Testis (tissue), 3 donors: ENCODE measurements around the gene SSTR5. TPM values are rescaled to one million over a fixed set of nuclear protein-coding genes. Genes with fewer than 3 reads are reported as not detected.

Source experiments
- DNase-seq: peaks from one replicate; pipeline ENCODE4 v3.0.0-alpha.2; 2019
- H3K27ac ChIP-seq, 2 donors: fragments of 200-600 bp; sonication (generic); one replicate each; pipeline ENCODE4 v1.5.1; 2019
- H3K27me3 ChIP-seq: fragments of 200-600 bp; sonication (generic); one replicate; pipeline ENCODE4 v1.5.1; 2019
- H3K36me3 ChIP-seq: fragments of 200-600 bp; sonication (generic); one replicate; pipeline ENCODE4 v1.5.1; 2017; ENCODE audit warnings: low read depth; ENCODE audit errors: missing control alignments
- H3K4me1 ChIP-seq: fragments of 200-600 bp; sonication (generic); one replicate; pipeline ENCODE4 v1.5.1; 2019
- H3K4me3 ChIP-seq, 2 donors: fragments of 200-600 bp; sonication (generic); one replicate each; pipeline ENCODE4 v1.5.1; 2017 to 2019
- H3K9me3 ChIP-seq: fragments of 200-600 bp; sonication (generic); one replicate; pipeline ENCODE4 v1.5.1; 2017
- POLR2A ChIP-seq: fragments of 450-650 bp; IDR thresholded peaks from one replicate; pipeline ENCODE4 v1.6.1; 2017; ENCODE audit warnings: antibody characterized with exemption, mild to moderate bottlenecking, moderate library complexity
- WGBS, 2 donors: methylation state at CpG; one replicate each; pipeline ENCODE4 v1.1.5; 2018; 5-methylcytosine and 5-hydroxymethylcytosine counted together
- intact Hi-C: fragments of 100-400 bp; cut with DNase I; formaldehyde crosslinking; loops from one replicate; pipeline ENCODE4 v1.15.1; 2023; ENCODE audit warnings: low total_unique reads
- polyA plus RNA-seq: library from polyadenylated mRNA; stranded (reverse); fragments of 350-450 nt; fragmentation: Illumina TruSeq; extraction: RNeasy Lipid Tissue Mini Kit (QIAGEN cat#74804); gene quantifications from one replicate; pipeline ENCODE4 v1.2.3, GENCODE V29; 2014; ENCODE audit warnings: low read depth, low replicate concordance; ENCODE audit not compliant: insufficient read depth
- total RNA-seq, 2 donors: library from RNA; depleted of rRNA; stranded (reverse); fragments of >200 nt; gene quantifications; one replicate each; pipeline ENCODE4 v1.2.3, GENCODE V29; 2016
- TF ChIP-seq, protein P1 (sequence below), 3 experiments: fragments of 450-650 bp in 2 of 3; fragments of 200-600 bp in 1 of 3; sonication (generic) in 1 of 3; IDR thresholded peaks; one replicate each; pipeline ENCODE4 v1.5.1; 2016 to 2019; ENCODE audit warnings: antibody characterized with exemption in 3 of 3, mild to moderate bottlenecking in 2 of 3, moderate library complexity in 1 of 3

Gene SSTR5
- total and polyA plus RNA-seq, 3 donors from 2014 or later = 0.31 TPM; not detected in 2

- no peak overlapping the region for H3K4me3 ChIP-seq
- DNase-seq = peak; percentile 79
- H3K4me1 ChIP-seq = peaks cover 9% of the 10 kb centered on the region
- H3K9me3 ChIP-seq = no peaks in the 10 kb centered on the region
- no peak overlapping the region for H3K27ac ChIP-seq
- no peaks in the 10 kb centered on the region for H3K27me3 ChIP-seq
- WGBS, 2 donors = 55 to 56% methylated on average over 10 to 15 of the region's 26 CpGs
- H3K36me3 ChIP-seq = no peaks in the 10 kb centered on the region
- intact Hi-C loops = no loop called here
- TF ChIP-seq, protein P1, sequence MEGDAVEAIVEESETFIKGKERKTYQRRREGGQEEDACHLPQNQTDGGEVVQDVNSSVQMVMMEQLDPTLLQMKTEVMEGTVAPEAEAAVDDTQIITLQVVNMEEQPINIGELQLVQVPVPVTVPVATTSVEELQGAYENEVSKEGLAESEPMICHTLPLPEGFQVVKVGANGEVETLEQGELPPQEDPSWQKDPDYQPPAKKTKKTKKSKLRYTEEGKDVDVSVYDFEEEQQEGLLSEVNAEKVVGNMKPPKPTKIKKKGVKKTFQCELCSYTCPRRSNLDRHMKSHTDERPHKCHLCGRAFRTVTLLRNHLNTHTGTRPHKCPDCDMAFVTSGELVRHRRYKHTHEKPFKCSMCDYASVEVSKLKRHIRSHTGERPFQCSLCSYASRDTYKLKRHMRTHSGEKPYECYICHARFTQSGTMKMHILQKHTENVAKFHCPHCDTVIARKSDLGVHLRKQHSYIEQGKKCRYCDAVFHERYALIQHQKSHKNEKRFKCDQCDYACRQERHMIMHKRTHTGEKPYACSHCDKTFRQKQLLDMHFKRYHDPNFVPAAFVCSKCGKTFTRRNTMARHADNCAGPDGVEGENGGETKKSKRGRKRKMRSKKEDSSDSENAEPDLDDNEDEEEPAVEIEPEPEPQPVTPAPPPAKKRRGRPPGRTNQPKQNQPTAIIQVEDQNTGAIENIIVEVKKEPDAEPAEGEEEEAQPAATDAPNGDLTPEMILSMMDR (IDR thresholded peaks at IDR 0.05) = peak; percentile 88 to 95 (median 90)
- TF ChIP-seq POLR2A = no peak
These were observed 33.5 kb downstream of the SSTR5 start for GRCh38 chr16:1105888-1106620.

- Histone ChIP-seq H3K4me3 (no peak overlapping the region), H3K27ac (no peak overlapping the region), H3K27me3 (no peaks in the 10 kb centered on the region), H3K36me3 (no peaks in the 10 kb centered on the region), H3K4me1 (peaks cover 9% of the 10 kb centered on the region), H3K9me3 (no peaks in the 10 kb centered on the region)
- no peak for DNase-seq
- intact Hi-C loops = no loop called here
- no peak for TF ChIP-seq POLR2A
- TF ChIP-seq, protein P1 (IDR thresholded peaks at IDR 0.05) = no peak
- WGBS, 2 donors = 73 to 100% methylated on average over 4 to 14 of the region's 16 CpGs
These were observed 34.1 kb downstream of the SSTR5 start for GRCh38 chr16:1106659-1107058.

- Histone ChIP-seq H3K4me3 (no peak overlapping the region), H3K27me3 (no peaks in the 10 kb centered on the region), H3K27ac (no peak overlapping the region), H3K4me1 (peaks cover 9% of the 10 kb centered on the region), H3K9me3 (no peaks in the 10 kb centered on the region), H3K36me3 (no peaks in the 10 kb centered on the region)
- no peak for TF ChIP-seq POLR2A
- TF ChIP-seq, protein P1 (IDR thresholded peaks at IDR 0.05) = no peak
- no peak for DNase-seq
- intact Hi-C loops = no loop called here
- 69 to 73% methylated on average over 15 to 22 of the region's 22 CpGs for WGBS, 2 donors
These were observed 34.6 kb downstream of the SSTR5 start for GRCh38 chr16:1107141-1107540.

DNA sequence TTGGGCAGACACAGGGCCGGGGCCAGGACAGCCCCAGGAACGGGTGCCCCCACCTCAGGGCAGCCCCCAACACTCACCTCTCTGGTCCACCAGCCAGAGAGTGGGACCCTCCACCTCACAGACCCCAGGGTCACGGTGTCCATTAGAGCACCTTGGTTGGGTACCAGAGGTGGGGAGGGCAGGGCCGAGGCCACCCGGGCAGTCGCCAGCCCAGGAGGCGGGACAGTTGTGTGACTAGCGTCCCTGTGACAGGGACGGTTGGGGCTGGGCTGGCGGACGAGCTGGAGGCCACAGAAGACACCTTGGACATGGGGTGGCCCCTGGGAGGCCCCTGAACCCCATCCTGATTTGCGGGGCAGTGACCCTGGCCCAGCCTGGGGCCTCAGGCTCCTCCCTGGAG is 35.2 kb downstream of the SSTR5 start:
- no peaks in the 10 kb centered on the region for H3K27me3 ChIP-seq
- TF ChIP-seq, protein P1 (IDR thresholded peaks at IDR 0.05) = no peak
- TF ChIP-seq POLR2A = no peak
- intact Hi-C loops = no loop called here
- H3K36me3 ChIP-seq = no peaks in the 10 kb centered on the region
- no peaks in the 10 kb centered on the region for H3K9me3 ChIP-seq
- H3K4me3 ChIP-seq = no peak overlapping the region
- peaks cover 9% of the 10 kb centered on the region for H3K4me1 ChIP-seq
- no peak for DNase-seq
- no peak overlapping the region for H3K27ac ChIP-seq
- 79% methylated on average over 12 of the region's 12 CpGs; no CpG with 5 or more reads in 1 of the 2 donors for WGBS, 2 donors
